Activated CD8-positive, alpha-beta T cell treated with anti-CD3 and anti-CD28 coated beads for 36 hours (primary cell): ENCODE data around the gene LRRFIP2. TPM values are rescaled to one million over a fixed set of nuclear protein-coding genes. Genes with fewer than 3 reads are reported as not detected.

Source experiments
- ATAC-seq: fragments of 200-7000 bp; cut with Tn5 transposase; one replicate; pipeline ENCODE4 v1.10.0; 2021; ENCODE audit warnings: mild to moderate bottlenecking, moderate library complexity
- CTCF ChIA-PET: fragments of 350-600 bp; sonication (Branson Sonifier 250); formaldehyde crosslinking; loops from one replicate; lab custom pipeline; 2021; ENCODE audit warnings: antibody characterized with exemption; lab: Charles Lee
- POLR2A ChIA-PET: fragments of 350-600 bp; sonication (Branson Sonifier 250); formaldehyde crosslinking; loops from one replicate; lab custom pipeline; 2021; ENCODE audit warnings: antibody characterized with exemption; lab: Charles Lee
- DNase-seq: peaks from one replicate; pipeline ENCODE4 v3.0.0-alpha.2; 2020
- H3K27ac Mint-ChIP-seq: one replicate; pipeline ENCODE4 v1.8.0; 2021; ENCODE audit warnings: mild to moderate bottlenecking, mixed read lengths
- H3K27me3 Mint-ChIP-seq: one replicate; pipeline ENCODE4 v1.8.0; 2021; ENCODE audit warnings: mixed read lengths
- H3K36me3 Mint-ChIP-seq: one replicate; pipeline ENCODE4 v1.8.0; 2021; ENCODE audit warnings: low read depth, mixed read lengths
- H3K4me1 Mint-ChIP-seq: one replicate; pipeline ENCODE4 v1.8.0; 2021; ENCODE audit warnings: low read depth, mixed read lengths
- H3K4me3 Mint-ChIP-seq: one replicate; pipeline ENCODE4 v1.8.0; 2021; ENCODE audit warnings: mild to moderate bottlenecking, moderate library complexity, mixed read lengths
- H3K9me3 Mint-ChIP-seq: one replicate; pipeline ENCODE4 v1.8.0; 2021; ENCODE audit warnings: mixed read lengths
- intact Hi-C: fragments of 100-400 bp; cut with micrococcal nuclease; formaldehyde crosslinking; loops from one replicate; pipeline ENCODE4 v1.10.0; 2022
- total RNA-seq, 2 experiments: library from RNA; stranded (reverse); gene quantifications; one replicate each; pipeline ENCODE4 v1.2.3, GENCODE V29; 2021
- TF ChIP-seq, protein P1 (sequence below): fragments of 200-600 bp; IDR thresholded peaks from one replicate; pipeline ENCODE4 v1.8.0; 2022; ENCODE audit warnings: antibody characterized with exemption, mild to moderate bottlenecking

LRRFIP2 gene
- total RNA-seq, 2 experiments from 2014 or later, result 18.7 to 23.1 TPM

DNA sequence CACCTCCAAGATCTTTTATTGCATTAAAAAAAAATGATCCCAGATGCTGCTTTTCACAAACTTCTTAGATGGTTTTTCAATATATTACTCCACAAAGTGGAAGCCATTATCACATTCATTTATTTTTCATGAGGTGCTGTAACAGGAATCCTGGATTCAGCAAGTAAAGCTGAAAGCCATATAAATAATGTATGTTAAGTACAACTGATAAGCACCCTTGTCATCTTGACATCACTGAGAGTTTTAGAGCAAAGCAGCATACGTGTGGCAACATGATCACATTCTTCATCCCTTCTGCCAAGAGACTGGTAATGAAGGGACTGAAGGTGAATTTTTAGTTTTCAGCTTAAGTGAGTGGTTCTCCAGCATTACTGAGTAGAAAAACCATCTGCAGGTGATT, 44.9 kb upstream of the LRRFIP2 start:
- ATAC-seq, result no peak
- POLR2A ChIA-PET, result no interaction called here
- H3K9me3 Mint-ChIP-seq, result no peaks in the 10 kb centered on the region
- H3K4me3 Mint-ChIP-seq, result no peak overlapping the region
- H3K36me3 Mint-ChIP-seq, result no peaks in the 10 kb centered on the region
- H3K4me1 Mint-ChIP-seq, result peaks cover 22% of the 10 kb centered on the region
- TF ChIP-seq, protein P1, sequence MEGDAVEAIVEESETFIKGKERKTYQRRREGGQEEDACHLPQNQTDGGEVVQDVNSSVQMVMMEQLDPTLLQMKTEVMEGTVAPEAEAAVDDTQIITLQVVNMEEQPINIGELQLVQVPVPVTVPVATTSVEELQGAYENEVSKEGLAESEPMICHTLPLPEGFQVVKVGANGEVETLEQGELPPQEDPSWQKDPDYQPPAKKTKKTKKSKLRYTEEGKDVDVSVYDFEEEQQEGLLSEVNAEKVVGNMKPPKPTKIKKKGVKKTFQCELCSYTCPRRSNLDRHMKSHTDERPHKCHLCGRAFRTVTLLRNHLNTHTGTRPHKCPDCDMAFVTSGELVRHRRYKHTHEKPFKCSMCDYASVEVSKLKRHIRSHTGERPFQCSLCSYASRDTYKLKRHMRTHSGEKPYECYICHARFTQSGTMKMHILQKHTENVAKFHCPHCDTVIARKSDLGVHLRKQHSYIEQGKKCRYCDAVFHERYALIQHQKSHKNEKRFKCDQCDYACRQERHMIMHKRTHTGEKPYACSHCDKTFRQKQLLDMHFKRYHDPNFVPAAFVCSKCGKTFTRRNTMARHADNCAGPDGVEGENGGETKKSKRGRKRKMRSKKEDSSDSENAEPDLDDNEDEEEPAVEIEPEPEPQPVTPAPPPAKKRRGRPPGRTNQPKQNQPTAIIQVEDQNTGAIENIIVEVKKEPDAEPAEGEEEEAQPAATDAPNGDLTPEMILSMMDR, result no peak
- no peak overlapping the region for H3K27ac Mint-ChIP-seq
- CTCF ChIA-PET, result interaction anchor here (2.1 kb wide), 1 partner anchor 9 kb away, joined by 4 read pairs; no protein-coding TSS in a partner anchor
- intact Hi-C loops, result loop anchor here (10.0 kb wide), 1 partner anchor 224 kb away; the partner anchor contains the start of genes EPM2AIP1 and MLH1
- DNase-seq, result no peak
- no peaks in the 10 kb centered on the region for H3K27me3 Mint-ChIP-seq

GRCh38 chr3:37218206-37218605, 43.8 kb upstream of the LRRFIP2 start:
- ChIA-PET CTCF (no interaction called here), POLR2A (no interaction called here)
- no peaks in the 10 kb centered on the region for H3K9me3 Mint-ChIP-seq
- H3K4me3 Mint-ChIP-seq, result no peak overlapping the region
- DNase-seq, result no peak
- TF ChIP-seq, protein P1, result no peak
- no peak overlapping the region for H3K27ac Mint-ChIP-seq
- no peaks in the 10 kb centered on the region for H3K27me3 Mint-ChIP-seq
- intact Hi-C loops, result loop anchor here (10.0 kb wide), 1 partner anchor 223 kb away; the partner anchor contains the start of genes EPM2AIP1 and MLH1
- no peak for ATAC-seq
- no peaks in the 10 kb centered on the region for H3K36me3 Mint-ChIP-seq
- peaks cover 18% of the 10 kb centered on the region for H3K4me1 Mint-ChIP-seq

DNA sequence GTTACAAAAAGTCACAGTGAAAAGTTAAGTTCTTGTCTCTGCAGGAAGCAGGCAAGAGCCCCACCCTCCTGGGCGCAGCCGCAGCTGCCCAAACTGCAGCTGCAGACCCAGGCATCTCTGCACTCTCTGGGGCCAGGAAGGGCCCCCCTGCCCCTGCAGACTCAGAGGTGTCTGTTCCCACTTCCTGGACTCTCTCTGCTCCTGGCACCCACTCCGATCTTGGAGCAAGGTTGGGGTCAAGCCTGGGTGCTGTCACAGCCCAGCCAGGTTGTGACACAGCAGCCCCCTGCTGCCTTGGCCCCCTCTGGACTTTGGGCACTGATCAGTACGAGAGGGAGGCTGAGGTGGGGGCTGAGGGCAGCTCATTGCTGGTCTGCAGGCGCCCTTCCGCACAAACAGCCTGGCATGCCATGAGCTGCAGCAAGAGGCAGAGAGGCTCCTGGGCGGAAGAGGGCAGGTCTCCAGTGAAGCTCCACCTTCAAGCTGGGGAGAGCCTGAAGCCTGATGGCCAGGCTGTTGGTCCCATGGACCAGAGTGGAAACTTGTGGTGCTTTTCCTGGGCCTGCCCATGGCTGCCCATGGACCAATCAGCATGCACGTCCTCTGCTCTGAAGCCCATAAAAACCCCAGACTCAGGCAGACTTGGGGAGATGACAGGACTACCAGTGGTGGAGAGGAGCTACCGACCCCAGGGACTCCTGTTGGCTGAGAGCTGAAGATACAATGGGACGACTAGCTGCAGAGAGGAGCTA, 42.9 kb upstream of the LRRFIP2 start:
- TF ChIP-seq, protein P1, result no peak
- intact Hi-C loops, result loop anchor here (10.0 kb wide), 1 partner anchor 222 kb away; the partner anchor contains the start of genes EPM2AIP1 and MLH1
- ChIA-PET POLR2A (interaction anchor here (1.3 kb wide), 1 partner anchor 9 kb away, joined by 3 read pairs; no protein-coding TSS in a partner anchor), CTCF (no interaction called here)
- no peaks in the 10 kb centered on the region for H3K27me3 Mint-ChIP-seq
- H3K4me1 Mint-ChIP-seq, result peaks cover 13% of the 10 kb centered on the region
- no peak for DNase-seq
- no peak overlapping the region for H3K4me3 Mint-ChIP-seq
- H3K36me3 Mint-ChIP-seq, result no peaks in the 10 kb centered on the region
- H3K9me3 Mint-ChIP-seq, result no peaks in the 10 kb centered on the region
- no peak for ATAC-seq
- H3K27ac Mint-ChIP-seq, result no peak overlapping the region

DNA sequence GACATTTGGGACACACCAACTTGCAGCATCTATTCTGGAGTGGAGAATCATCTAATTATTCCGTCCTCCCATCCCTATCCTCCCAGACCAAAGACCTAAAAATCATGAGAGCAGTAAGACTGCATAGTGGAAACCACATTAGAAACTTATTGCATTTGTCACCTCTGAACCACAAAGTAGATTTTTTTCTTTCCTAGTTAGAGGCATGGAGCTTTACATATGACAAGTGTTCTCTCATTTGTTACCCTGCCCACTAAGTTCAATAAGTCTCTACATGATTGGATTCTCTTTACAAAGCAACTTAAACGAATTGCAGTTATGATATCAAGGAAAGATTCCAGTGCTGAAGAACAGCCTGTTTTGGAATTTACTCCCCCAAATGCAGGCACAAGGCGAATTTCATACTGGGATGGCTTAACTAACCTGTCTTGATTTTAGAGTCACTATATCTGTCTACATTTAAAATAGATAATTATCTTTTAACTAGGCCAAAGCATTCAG, 42.3 kb upstream of the LRRFIP2 start:
- ATAC-seq (peak; percentile 63), DNase-seq (no peak)
- Mint-ChIP-seq H3K4me3 (no peak overlapping the region), H3K9me3 (no peaks in the 10 kb centered on the region), H3K27me3 (no peaks in the 10 kb centered on the region), H3K4me1 (peaks cover 13% of the 10 kb centered on the region), H3K36me3 (no peaks in the 10 kb centered on the region), H3K27ac (no peak overlapping the region)
- ChIA-PET POLR2A (interaction anchor here (1.1 to 1.3 kb wide), 2 partner anchors 9 to 38 kb away, joined by 3 read pairs; no protein-coding TSS in a partner anchor), CTCF (no interaction called here)
- intact Hi-C loops, result loop anchor here (10.0 kb wide), 1 partner anchor 222 kb away; the partner anchor contains the start of genes EPM2AIP1 and MLH1
- TF ChIP-seq, protein P1, result no peak
